Kidney (tissue), 14 donors: ENCODE measurements around the gene SRCIN1. TPM values are rescaled to one million over a fixed set of nuclear protein-coding genes. Genes with fewer than 3 reads are reported as not detected.

Experiments
- DNase-seq, 5 donors: peaks; one replicate each; pipeline ENCODE4 v3.0.0-alpha.2; 2013 to 2020
- FAIRE-seq: peaks from 2 replicates; lab custom pipeline; 2012; peaks lifted over from hg19 to GRCh38; lab: Jason Lieb, UNC
- H3K27ac ChIP-seq, 2 donors: one replicate each; pipeline ENCODE4 v1.7.0; 2013; ENCODE audit warnings: low read depth in 2 of 2, low read length in 2 of 2, inconsistent platforms in 1 of 2
- H3K27me3 ChIP-seq: one replicate; pipeline ENCODE4 v1.7.1; 2013; ENCODE audit warnings: low read length, inconsistent platforms; ENCODE audit not compliant: control insufficient read depth, insufficient read depth
- H3K36me3 ChIP-seq, 3 donors: one replicate each; pipeline versions ENCODE4 v1.7.0 to v1.7.1; 2013; ENCODE audit warnings: low read length in 3 of 3, control low read depth in 1 of 3, inconsistent platforms in 1 of 3; ENCODE audit not compliant: insufficient read depth in 3 of 3, control insufficient read depth in 2 of 3
- H3K4me1 ChIP-seq, 3 donors: one replicate each; pipeline versions ENCODE4 v1.7.0 to v1.7.1; 2013; ENCODE audit warnings: low read length in 3 of 3, inconsistent platforms in 1 of 3, low read depth in 1 of 3; ENCODE audit not compliant: control insufficient read depth in 2 of 3, insufficient read depth in 2 of 3
- H3K4me3 ChIP-seq, 3 donors: one replicate each; pipeline versions ENCODE4 v1.7.0 to v1.8.1; 2013; ENCODE audit warnings: low read length in 3 of 3, control low read depth in 1 of 3, inconsistent platforms in 1 of 3
- H3K9ac ChIP-seq, 3 donors: one replicate each; pipeline versions ENCODE4 v1.7.0 to v1.7.1; 2013; ENCODE audit warnings: low read length in 3 of 3, control low read depth in 1 of 3, inconsistent platforms in 1 of 3
- H3K9me3 ChIP-seq, 3 donors: one replicate each; pipeline versions ENCODE4 v1.7.0 to v1.7.1; 2013; ENCODE audit warnings: low read length in 3 of 3, control low read depth in 1 of 3, inconsistent platforms in 1 of 3; ENCODE audit not compliant: control insufficient read depth in 2 of 3, insufficient read depth in 1 of 3
- intact Hi-C: fragments of 100-400 bp; cut with DNase I; formaldehyde crosslinking; loops from one replicate; pipeline ENCODE4 v1.11.1; 2022
- polyA plus RNA-seq: library from polyadenylated mRNA; stranded (reverse); fragments of 350-450 nt; fragmentation: Illumina TruSeq; extraction: RNeasy Lipid Tissue Mini Kit (QIAGEN cat#74804); gene quantifications from one replicate; pipeline ENCODE4 v1.2.3, GENCODE V29; 2014; ENCODE audit warnings: low read depth, low replicate concordance; ENCODE audit not compliant: insufficient read depth
- total RNA-seq: library from RNA; stranded (reverse); fragmentation: NEBNext Ultra II Directional; extraction: Animal tissue kit (Norgen Biotek cat#: 25700); gene quantifications from one replicate; pipeline ENCODE4 v1.2.1, GENCODE V29; 2021
- TF ChIP-seq, protein P1 (sequence below): IDR thresholded peaks from 3 replicates; pipeline ENCODE4 v1.5.1; 2012; ENCODE audit warnings: mild to moderate bottlenecking, moderate library complexity, borderline replicate concordance; ENCODE audit not compliant: insufficient read depth; ENCODE audit errors: extremely low read depth
- donor health status: control.
- donor health status: control.
- donor health status: control.
- donor health status: control.
- donor health status: control.
- donor health status: DM: yes; HTN: yes; CAD: no.
- donor health status: Normal renal cell carcinoma (clear cell type).

SRCIN1 gene
- total and polyA plus RNA-seq, 2 donors from 2014 or later: 0.34 to 6.1 TPM

DNA sequence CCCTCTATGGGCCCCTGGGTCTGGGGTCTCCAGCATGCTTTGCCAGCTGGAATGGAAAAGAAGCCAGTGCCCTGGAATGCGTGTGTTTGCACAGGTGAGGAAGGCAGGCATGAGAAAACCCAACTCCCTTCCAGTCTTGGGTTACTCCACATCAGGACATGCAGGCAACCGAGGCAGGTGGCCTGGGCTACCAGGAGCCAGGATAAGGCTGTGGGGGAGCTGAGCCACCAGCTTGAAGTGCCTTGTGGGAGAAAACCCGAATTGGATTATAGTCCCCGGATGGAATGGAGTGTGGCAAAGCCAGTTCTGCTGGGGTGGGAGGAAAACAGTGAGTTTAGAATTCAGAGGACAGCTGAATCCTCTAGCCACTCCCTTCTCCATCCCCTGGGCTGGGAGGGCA lies 7.2 kb downstream of the SRCIN1 start:
- FAIRE-seq: no peak
- peak; percentile 66 to 91 (median 89) for DNase-seq
- H3K36me3 ChIP-seq: no peaks in the 10 kb centered on the region
- TF ChIP-seq, protein P1, sequence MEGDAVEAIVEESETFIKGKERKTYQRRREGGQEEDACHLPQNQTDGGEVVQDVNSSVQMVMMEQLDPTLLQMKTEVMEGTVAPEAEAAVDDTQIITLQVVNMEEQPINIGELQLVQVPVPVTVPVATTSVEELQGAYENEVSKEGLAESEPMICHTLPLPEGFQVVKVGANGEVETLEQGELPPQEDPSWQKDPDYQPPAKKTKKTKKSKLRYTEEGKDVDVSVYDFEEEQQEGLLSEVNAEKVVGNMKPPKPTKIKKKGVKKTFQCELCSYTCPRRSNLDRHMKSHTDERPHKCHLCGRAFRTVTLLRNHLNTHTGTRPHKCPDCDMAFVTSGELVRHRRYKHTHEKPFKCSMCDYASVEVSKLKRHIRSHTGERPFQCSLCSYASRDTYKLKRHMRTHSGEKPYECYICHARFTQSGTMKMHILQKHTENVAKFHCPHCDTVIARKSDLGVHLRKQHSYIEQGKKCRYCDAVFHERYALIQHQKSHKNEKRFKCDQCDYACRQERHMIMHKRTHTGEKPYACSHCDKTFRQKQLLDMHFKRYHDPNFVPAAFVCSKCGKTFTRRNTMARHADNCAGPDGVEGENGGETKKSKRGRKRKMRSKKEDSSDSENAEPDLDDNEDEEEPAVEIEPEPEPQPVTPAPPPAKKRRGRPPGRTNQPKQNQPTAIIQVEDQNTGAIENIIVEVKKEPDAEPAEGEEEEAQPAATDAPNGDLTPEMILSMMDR: no peak
- no peak overlapping the region for H3K9ac ChIP-seq
- no peaks in the 10 kb centered on the region for H3K9me3 ChIP-seq
- no peak overlapping the region for H3K4me3 ChIP-seq
- H3K27ac ChIP-seq: no peak overlapping the region
- H3K27me3 ChIP-seq: no peaks in the 10 kb centered on the region
- H3K4me1 ChIP-seq: peaks cover 0 to 7% (median 0%) of the 10 kb centered on the region in 3 donors
- intact Hi-C loops: no loop called here

DNA sequence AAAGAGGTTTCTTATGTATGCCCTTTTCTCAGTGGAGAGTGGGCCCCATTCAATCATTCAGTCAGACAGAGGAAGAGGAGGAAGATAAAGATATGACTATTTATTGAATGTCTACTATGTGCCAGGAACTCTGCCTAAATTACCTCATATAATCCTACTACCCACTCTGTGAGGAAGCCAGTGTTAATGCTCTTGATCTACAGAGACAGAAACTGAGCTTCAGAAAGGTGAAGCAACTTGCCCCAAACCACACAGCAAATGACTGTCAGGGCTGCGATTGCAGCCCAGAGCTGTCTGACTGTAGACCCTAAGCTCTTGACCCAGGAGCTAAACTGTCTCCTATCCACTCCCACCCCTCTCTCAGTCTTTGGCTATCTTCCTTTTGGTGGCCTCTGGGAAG lies 8.4 kb downstream of the SRCIN1 start:
- TF ChIP-seq, protein P1: no peak
- intact Hi-C loops: no loop called here
- DNase-seq (no peak), FAIRE-seq (no peak)
- Histone ChIP-seq H3K27me3 (no peaks in the 10 kb centered on the region), H3K4me3 (no peak overlapping the region), H3K36me3 (no peaks in the 10 kb centered on the region), H3K9me3 (no peaks in the 10 kb centered on the region), H3K4me1 (peaks cover 0 to 7% (median 0%) of the 10 kb centered on the region in 3 donors), H3K9ac (no peak overlapping the region), H3K27ac (no peak overlapping the region)

GRCh38 chr17:38596651-38597050 lies 9.1 kb downstream of the SRCIN1 start:
- no peak overlapping the region for H3K27ac ChIP-seq
- peaks cover 0 to 2% (median 0%) of the 10 kb centered on the region in 3 donors for H3K4me1 ChIP-seq
- H3K9ac ChIP-seq: no peak overlapping the region
- peak in 1 of 5 donors; percentile 16 for DNase-seq
- no peaks in the 10 kb centered on the region for H3K27me3 ChIP-seq
- no peaks in the 10 kb centered on the region for H3K9me3 ChIP-seq
- FAIRE-seq: no peak
- TF ChIP-seq, protein P1: no peak
- H3K4me3 ChIP-seq: no peak overlapping the region
- intact Hi-C loops: no loop called here
- H3K36me3 ChIP-seq: no peaks in the 10 kb centered on the region

DNA sequence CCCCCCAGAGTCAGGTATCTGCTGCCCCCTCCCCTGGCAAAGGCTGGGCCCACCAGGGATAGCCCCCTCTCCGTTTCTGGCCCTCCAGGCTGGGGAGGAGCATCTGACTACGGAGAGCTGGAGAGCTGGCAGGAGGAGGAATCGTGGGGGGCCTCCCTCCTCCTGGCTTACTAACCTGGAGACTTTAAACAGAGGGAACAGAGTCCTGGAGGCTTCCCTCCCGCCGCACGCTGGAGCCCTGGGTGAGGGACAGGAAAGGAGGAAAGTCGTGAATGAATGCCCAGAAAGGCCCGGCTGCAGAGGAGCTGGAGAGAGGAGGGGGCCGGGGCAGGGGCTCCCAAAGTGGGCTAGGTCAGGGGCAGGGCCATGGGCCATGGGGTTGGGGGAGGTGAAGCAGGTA lies 9.9 kb downstream of the SRCIN1 start:
- no peak overlapping the region for H3K4me3 ChIP-seq
- TF ChIP-seq, protein P1: no peak
- H3K27ac ChIP-seq: no peak overlapping the region
- no peak for FAIRE-seq
- intact Hi-C loops: no loop called here
- no peaks in the 10 kb centered on the region for H3K9me3 ChIP-seq
- DNase-seq: peak in 1 of 5 donors; percentile 48
- H3K27me3 ChIP-seq: no peaks in the 10 kb centered on the region
- H3K9ac ChIP-seq: no peak overlapping the region
- peaks cover 0 to 5% (median 0%) of the 10 kb centered on the region in 3 donors for H3K4me1 ChIP-seq
- H3K36me3 ChIP-seq: no peaks in the 10 kb centered on the region
